Measurements from ENCODE around the gene EEF1A2.

Gene EEF1A2

DNA sequence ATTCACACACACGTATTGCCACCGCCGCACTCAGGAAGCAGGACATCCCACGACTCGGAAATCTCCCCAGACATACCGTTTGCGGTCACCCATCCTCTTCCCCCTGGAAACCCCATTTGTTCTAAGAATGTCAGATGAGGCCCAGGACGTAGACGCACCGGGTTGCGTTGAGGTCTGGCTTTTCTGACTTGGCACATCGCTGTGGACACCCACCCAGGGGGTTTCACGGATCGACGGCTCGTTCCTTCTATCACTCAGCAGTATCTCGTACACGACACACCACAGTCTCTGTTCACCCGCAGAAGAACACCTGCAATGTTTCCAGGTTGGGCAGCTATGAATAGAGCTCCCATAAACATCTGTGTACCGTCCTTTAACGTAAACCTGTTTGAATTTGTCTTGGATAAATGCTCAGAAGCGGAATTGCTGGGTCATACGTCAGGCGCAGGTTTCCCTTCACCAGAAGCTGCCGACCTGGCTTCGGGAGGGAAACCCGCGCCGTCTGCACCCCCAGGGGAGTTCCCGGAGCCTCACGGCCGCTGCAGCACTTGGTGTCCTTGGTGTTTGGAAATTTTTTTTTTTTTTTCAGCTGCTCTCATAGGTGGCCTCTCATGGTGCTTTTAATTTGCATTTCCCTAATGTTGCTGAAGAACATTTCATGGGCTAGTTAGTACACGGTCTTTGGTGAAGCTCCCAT is 9.3 kb upstream of the EEF1A2 start:
- no peak for TF ChIP-seq CTCF (conservative IDR thresholded peaks at IDR 0.05; ENCODE audit: low read depth, low read length)
- H2AFZ ChIP-seq (ENCODE audit: low read depth): no peak overlapping the region
- no peaks in the 10 kb centered on the region for H3K79me2 ChIP-seq (ENCODE audit: insufficient read depth, low read depth)
- peaks cover 100% of the 10 kb centered on the region for H3K27me3 ChIP-seq (ENCODE audit: insufficient read depth, low read depth)
- H3K9ac ChIP-seq: no peak overlapping the region
- H3K27ac ChIP-seq: no peak overlapping the region
- no peaks in the 10 kb centered on the region for H3K4me1 ChIP-seq (ENCODE audit: low read depth, poor library complexity, severe bottlenecking)
- no peak overlapping the region for H3K4me3 ChIP-seq (IDR thresholded peaks at IDR 0.05; ENCODE audit: insufficient read depth, low read depth, low read length)
- H3K4me2 ChIP-seq: no peak overlapping the region
- no peaks in the 10 kb centered on the region for H3K36me3 ChIP-seq (ENCODE audit: insufficient read depth)
- no peaks in the 10 kb centered on the region for H4K20me1 ChIP-seq (ENCODE audit: insufficient read depth)

DNA sequence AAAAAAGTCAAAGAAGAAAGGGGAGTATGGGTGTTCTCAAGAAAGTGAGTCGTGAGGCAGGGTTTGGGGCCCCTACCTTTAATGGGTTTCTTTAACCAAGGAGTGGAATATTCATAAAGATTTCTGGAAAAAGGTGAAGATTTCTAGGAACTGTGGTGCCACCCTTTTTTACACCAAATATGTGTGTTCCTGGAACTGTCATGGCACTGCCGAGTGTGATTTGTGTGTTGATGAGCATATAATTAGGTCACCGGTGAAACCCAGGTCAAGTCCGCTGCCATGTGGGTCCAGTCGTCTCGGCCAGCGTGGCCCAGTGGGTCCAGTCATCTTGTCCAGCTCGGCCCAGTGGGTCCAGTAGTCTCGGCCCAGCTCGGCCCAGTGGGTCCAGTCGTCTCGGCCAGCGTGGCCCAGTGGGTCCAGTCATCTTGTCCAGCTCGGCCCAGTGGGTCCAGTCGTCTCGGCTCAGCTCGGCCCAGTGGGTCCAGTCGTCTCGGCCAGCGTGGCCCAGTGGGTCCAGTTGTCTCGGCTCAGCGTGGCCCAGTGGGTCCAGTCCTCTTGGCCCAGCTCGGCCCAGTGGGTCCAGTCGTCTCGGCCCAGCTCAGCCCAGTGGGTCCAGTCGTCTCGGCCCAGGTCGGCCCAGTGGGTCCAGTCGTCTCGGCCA is 8.3 kb upstream of the EEF1A2 start:
- Histone ChIP-seq H3K27me3 (ENCODE audit: insufficient read depth, low read depth) (peaks cover 100% of the 10 kb centered on the region), H3K4me2 (no peak overlapping the region), H3K79me2 (ENCODE audit: insufficient read depth, low read depth) (no peaks in the 10 kb centered on the region)

GRCh38 chr20:63505723-63506122 is 6.8 kb upstream of the EEF1A2 start:
- H4K20me1 ChIP-seq (ENCODE audit: insufficient read depth): no peaks in the 10 kb centered on the region
- peaks cover 3% of the 10 kb centered on the region for H3K4me1 ChIP-seq (ENCODE audit: low read depth, poor library complexity, severe bottlenecking)
- TF ChIP-seq CTCF (conservative IDR thresholded peaks at IDR 0.05; ENCODE audit: low read depth, low read length): no peak
- H2AFZ ChIP-seq (ENCODE audit: low read depth): no peak overlapping the region
- no peak overlapping the region for H3K9ac ChIP-seq
- H3K79me2 ChIP-seq (ENCODE audit: insufficient read depth, low read depth): no peaks in the 10 kb centered on the region
- no peaks in the 10 kb centered on the region for H3K36me3 ChIP-seq (ENCODE audit: insufficient read depth)
- H3K4me3 ChIP-seq (IDR thresholded peaks at IDR 0.05; ENCODE audit: insufficient read depth, low read depth, low read length): no peak overlapping the region
- no peak overlapping the region for H3K4me2 ChIP-seq
- peaks cover 97% of the 10 kb centered on the region for H3K27me3 ChIP-seq (ENCODE audit: insufficient read depth, low read depth)
- no peak overlapping the region for H3K27ac ChIP-seq

More for the DNA sequence above, 8.3 kb upstream of the EEF1A2 start:
- no peak for TF ChIP-seq CTCF (conservative IDR thresholded peaks at IDR 0.05; ENCODE audit: low read depth, low read length)
- Histone ChIP-seq H3K4me3 (IDR thresholded peaks at IDR 0.05; ENCODE audit: insufficient read depth, low read depth, low read length) (no peak overlapping the region), H3K9ac (no peak overlapping the region), H4K20me1 (ENCODE audit: insufficient read depth) (no peaks in the 10 kb centered on the region), H2AFZ (ENCODE audit: low read depth) (no peak overlapping the region), H3K4me1 (ENCODE audit: low read depth, poor library complexity, severe bottlenecking) (peaks cover under 1% of the 10 kb centered on the region), H3K27ac (no peak overlapping the region), H3K36me3 (ENCODE audit: insufficient read depth) (no peaks in the 10 kb centered on the region)

DNA sequence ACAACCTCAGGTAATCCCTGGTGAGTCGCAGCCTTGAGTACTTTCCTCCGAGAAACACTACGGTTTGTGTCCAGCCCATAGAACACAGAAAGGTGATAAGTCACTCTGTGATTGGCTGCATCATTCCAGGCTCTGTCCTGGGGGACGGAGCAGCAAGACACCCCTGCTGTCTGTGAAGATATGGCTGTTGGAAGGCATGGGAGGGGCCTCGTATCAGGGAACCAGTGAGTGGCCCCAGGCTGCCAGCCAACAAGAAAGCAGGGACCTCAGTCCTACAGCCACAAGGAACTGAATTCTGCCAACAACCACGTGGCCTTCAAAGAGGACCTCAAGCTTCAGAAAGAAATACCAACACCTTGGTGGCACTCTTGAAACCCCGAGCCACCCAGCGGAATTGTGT is 6.4 kb upstream of the EEF1A2 start:
- Histone ChIP-seq H3K9ac (no peak overlapping the region), H3K36me3 (ENCODE audit: insufficient read depth) (no peaks in the 10 kb centered on the region), H3K79me2 (ENCODE audit: insufficient read depth, low read depth) (no peaks in the 10 kb centered on the region), H4K20me1 (ENCODE audit: insufficient read depth) (no peaks in the 10 kb centered on the region), H3K4me2 (no peak overlapping the region), H3K27ac (no peak overlapping the region), H3K4me3 (IDR thresholded peaks at IDR 0.05; ENCODE audit: insufficient read depth, low read depth, low read length) (no peak overlapping the region), H3K4me1 (ENCODE audit: low read depth, poor library complexity, severe bottlenecking) (peaks cover 3% of the 10 kb centered on the region), H2AFZ (ENCODE audit: low read depth) (no peak overlapping the region), H3K27me3 (ENCODE audit: insufficient read depth, low read depth) (peaks cover 95% of the 10 kb centered on the region)
- TF ChIP-seq CTCF (conservative IDR thresholded peaks at IDR 0.05; ENCODE audit: low read depth, low read length): no peak

Measured in KMS-11 (cell line).